Measurements from ENCODE around the gene SLC2A5.

SLC2A5 gene

GRCh38 chr1:9061252-9061960 lies 8.0 kb downstream of the SLC2A5 start:
- no peak for DNase-seq

DNA sequence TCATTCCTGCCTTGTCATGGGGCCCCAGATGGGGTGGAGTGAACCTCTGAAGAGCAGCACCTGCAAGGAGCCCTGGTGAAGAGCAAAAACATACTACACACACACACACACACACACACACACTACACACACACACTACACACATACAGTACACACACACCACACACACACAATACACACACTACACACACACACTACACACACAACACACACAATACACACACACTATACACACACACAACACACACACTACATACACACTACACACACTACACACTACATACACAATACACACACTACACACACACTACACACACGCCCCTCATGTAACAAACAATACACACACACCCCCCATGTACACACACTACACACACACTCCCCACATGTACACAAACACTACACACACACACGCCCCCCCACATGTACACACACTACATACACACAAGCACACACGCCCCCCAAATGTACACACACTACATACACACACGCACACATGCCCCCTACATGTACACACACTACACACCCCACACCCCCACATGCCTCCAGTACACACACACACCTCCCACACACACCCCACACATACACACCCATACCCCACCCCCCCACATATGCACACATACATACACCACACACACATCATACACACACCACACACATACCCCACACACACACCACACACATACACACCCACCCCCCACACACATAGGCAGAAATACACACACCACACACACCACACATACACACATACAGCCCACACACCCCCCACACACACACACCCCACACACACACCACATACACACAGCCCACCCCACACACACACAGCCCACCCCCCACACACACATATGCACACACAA lies 9.3 kb downstream of the SLC2A5 start:
- no peak for DNase-seq

DNA sequence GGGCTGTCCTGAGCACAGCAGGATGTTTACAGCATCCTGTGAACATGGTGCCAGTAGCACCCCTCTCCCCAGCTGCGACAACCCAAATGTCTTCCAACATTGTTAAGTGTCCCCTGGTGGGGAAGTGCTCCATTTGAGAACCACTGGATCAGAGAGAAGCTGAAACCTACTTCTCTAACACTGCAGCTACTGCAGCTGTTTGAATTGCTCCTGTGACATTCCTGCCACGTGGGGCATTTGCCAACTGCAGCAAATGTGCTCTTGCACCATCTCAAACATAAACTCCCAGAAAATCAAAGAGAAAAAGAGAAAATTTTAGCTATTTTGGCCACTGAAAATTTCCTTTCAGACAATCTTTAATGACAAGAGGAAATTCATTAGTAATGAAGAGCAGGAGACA lies 11.0 kb downstream of the SLC2A5 start:
- no peak for DNase-seq

GRCh38 chr1:9057851-9058250 lies 11.6 kb downstream of the SLC2A5 start:
- DNase-seq, result no peak

- DNase-seq, result no peak
These were observed 17.0 kb downstream of the SLC2A5 start for GRCh38 chr1:9052272-9053049.

- DNase-seq, result no peak
These were observed 18.1 kb downstream of the SLC2A5 start for GRCh38 chr1:9051379-9051778.

GRCh38 chr1:9050803-9051202 lies 18.6 kb downstream of the SLC2A5 start:
- no peak for DNase-seq

GRCh38 chr1:9048551-9048950 lies 20.9 kb downstream of the SLC2A5 start:
- no peak for DNase-seq

GRCh38 chr1:9047019-9047418 lies 22.4 kb downstream of the SLC2A5 start:
- DNase-seq, result no peak

DNA sequence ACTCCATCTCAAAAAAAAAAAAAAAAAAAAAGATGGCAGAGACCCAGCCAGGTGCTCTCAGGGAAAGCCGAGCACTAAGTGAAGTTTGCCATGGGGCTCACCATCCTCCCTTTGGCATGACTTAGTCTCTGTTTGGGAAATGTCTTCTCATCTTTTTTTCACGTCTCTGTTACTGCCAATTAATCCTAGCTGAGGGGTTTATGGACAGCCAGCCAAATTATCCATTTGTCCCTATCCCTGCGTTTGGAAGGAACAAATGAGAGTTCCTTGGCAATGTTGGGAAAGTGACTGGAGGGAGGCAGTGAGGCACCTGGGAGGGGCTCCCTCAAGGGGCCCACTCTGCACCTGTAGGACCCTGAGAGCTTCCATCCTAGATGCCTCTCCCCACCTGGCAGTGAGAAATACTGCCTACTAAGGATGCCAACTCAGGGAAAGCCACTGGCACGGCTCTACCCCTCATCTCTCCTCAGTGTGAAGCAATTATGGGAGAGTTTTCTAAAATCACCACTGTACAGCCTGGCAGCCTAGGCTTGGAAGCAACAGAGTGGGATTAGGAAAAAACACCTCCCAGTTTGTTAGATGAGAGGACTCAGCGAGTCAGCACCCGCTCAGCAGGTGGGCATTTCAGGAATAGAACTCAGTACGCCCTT lies 23.4 kb downstream of the SLC2A5 start:
- no peak for DNase-seq

DNA sequence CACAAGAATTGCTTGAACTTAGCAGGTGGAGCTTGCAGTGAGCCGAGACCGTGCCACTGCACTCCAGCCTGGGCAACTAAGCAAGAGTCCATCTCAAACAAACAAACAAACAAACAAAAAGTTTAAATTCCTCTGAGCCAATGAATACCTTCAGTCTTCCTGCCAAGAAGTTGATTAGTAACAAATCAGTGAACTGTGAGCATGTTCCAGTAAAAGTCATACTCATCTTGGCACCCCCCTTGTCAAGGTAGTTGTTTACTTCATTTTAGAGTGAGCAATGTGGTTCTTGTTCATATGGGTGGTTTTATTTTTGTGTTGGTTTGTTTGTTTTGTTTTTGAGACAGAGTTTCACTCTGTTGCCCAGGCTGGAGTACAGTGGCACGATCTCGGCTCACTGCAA lies 25.2 kb downstream of the SLC2A5 start:
- no peak for DNase-seq

DNA sequence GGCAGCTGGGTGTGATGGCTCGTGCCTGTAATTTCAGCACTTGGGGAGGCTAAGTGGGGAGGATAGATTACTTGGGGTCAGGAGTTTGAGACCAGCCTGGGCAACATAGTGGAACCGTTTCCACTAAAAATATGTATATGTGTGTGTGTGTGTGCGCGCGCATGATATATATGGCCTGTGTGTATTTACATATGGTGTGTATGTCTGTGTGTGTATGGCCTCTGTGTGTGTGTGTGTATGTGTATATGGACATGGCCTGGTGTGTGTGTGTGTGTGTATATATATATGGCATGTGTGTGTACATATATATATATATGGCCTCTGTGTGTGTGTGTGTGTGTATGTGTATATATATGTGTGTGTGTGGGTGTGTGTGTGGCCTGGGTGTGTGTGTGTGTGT lies 27.2 kb downstream of the SLC2A5 start:
- no peak for DNase-seq

GRCh38 chr1:9041116-9041779 lies 28.2 kb downstream of the SLC2A5 start:
- DNase-seq, result no peak

DNA sequence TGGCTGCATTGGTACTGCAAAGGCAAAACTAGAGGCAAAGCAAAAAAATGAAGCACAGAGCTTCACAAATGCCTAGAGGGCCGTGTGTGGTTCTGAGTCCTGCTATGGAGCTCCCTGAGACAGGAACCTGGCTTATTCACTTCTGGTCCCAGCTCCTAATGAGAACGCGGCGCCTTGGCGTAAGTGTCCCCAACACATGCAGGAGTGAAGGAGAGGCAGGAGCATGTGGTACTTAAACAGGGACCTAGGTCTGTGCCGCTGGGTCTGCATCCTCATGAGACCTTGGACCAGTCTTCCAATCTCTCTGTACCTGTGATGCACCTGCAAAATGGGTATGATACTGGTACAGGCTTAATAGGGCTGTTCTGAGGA lies 28.8 kb downstream of the SLC2A5 start:
- no peak for DNase-seq

DNA sequence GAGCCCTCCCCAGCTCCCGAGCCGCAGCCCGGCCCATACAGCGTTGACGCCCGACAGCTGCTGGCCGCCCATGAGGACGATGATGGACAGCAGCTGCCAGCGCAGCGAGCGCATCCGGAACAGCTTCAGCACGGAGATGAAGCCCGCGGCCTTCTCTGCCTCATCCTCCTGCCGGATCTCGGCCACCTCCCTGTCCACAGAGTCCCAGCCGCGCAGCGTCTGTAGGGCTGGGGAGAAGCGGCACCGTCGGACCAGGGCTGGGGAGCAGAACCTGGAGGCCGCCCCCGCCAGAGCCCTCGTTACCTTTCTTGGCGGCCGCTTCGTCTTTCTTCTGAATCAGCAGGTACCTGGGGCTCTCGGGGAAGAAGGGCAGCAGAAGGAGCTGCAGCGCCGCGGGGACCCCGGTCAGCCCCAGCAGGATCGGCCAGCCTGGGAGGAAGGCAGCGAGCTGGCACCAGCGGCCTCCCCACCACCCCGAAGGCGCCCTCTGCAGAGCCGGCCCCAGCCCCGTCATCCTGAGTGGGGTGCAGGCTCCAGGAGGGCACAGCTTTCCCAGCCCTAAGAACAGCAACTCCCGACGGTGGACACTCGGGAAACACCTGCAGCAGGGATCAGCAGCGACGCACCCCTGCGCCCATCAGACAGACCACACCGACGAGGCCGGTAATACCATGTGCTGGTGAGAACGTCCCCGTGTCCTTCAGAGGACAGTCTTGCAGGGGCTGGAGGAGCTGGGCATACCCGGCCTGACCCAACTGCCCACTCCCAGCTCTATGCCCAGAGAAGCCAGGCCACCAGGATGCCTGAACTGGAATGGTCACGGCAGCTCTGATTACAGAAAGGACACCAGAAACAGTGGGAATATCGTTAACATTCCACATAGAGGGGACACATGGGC lies 29.4 kb downstream of the SLC2A5 start:
- DNase-seq, result no peak

- DNase-seq, result no peak
These were observed 30.3 kb downstream of the SLC2A5 start for GRCh38 chr1:9038881-9039760.

- DNase-seq, result no peak
These were observed 31.1 kb downstream of the SLC2A5 start for GRCh38 chr1:9038338-9038650.

GRCh38 chr1:9037476-9038337 lies 31.7 kb downstream of the SLC2A5 start:
- DNase-seq, result no peak

GRCh38 chr1:9035226-9035625 lies 34.2 kb downstream of the SLC2A5 start:
- DNase-seq, result no peak

GRCh38 chr1:9033363-9033762 lies 36.1 kb downstream of the SLC2A5 start:
- DNase-seq, result no peak
